MM.1S (cell line): ENCODE results near the gene ADGRV1.
A peak's percentile ranks its signal among the peaks of the same experiment; 100 is the strongest.

Source experiments
- DNase-seq: peaks from one replicate; pipeline ENCODE4 v3.0.0-alpha.2; 2015
- H2AFZ ChIP-seq: fragments of 300-600 bp; sonication (generic); 2 replicates; pipeline ENCODE4 v1.6.0; 2016; ENCODE audit warnings: antibody characterized with exemption, low read length
- H3F3A ChIP-seq: fragments of 300-600 bp; sonication (generic); 2 replicates; pipeline ENCODE4 v1.6.1; 2016; ENCODE audit warnings: mild to moderate bottlenecking, antibody characterized with exemption, low read length, moderate library complexity, mixed read lengths; ENCODE audit not compliant: insufficient read depth
- H3K27ac ChIP-seq: fragments of 300-600 bp; sonication (generic); 2 replicates; pipeline ENCODE4 v1.5.1; 2016; ENCODE audit warnings: mild to moderate bottlenecking, low read length
- H3K27me3 ChIP-seq: fragments of 300-600 bp; sonication (generic); replicated peaks from 2 replicates; pipeline ENCODE4 v1.6.0; 2016; ENCODE audit warnings: low read length; ENCODE audit not compliant: insufficient read depth
- H3K36me3 ChIP-seq: fragments of 300-600 bp; sonication (generic); replicated peaks from 2 replicates; pipeline ENCODE4 v1.6.1; 2016; ENCODE audit warnings: mild to moderate bottlenecking, low read length, mixed read lengths; ENCODE audit not compliant: insufficient read depth
- H3K4me1 ChIP-seq: fragments of 300-600 bp; sonication (generic); 2 replicates; pipeline ENCODE4 v1.6.1; 2016; ENCODE audit warnings: low read length, mixed read lengths
- H3K4me2 ChIP-seq: fragments of 300-600 bp; sonication (generic); 2 replicates; pipeline ENCODE4 v1.6.0; 2016; ENCODE audit warnings: low read depth, low read length
- H3K4me3 ChIP-seq: fragments of 300-600 bp; sonication (generic); 2 replicates; pipeline ENCODE4 v1.5.1; 2016; ENCODE audit warnings: low read length, mixed read lengths
- H3K79me2 ChIP-seq: fragments of 300-600 bp; sonication (generic); 2 replicates; pipeline ENCODE4 v1.6.1; 2016; ENCODE audit warnings: mixed run types, low read length, mixed read lengths
- H3K9ac ChIP-seq: fragments of 300-600 bp; sonication (generic); 2 replicates; pipeline ENCODE4 v1.6.1; 2016; ENCODE audit warnings: low read length, mixed read lengths
- H3K9me2 ChIP-seq: fragments of 300-600 bp; sonication (generic); replicated peaks from 2 replicates; pipeline ENCODE4 v1.6.1; 2016; ENCODE audit warnings: mild to moderate bottlenecking, low read length, mixed read lengths; ENCODE audit not compliant: insufficient read depth
- H3K9me3 ChIP-seq: fragments of 300-600 bp; sonication (generic); replicated peaks from 2 replicates; pipeline ENCODE4 v1.6.1; 2016; ENCODE audit warnings: mild to moderate bottlenecking, low read length, mixed read lengths; ENCODE audit not compliant: insufficient read depth
- H4K20me1 ChIP-seq: fragments of 300-600 bp; sonication (generic); 2 replicates; pipeline ENCODE4 v1.6.1; 2016; ENCODE audit warnings: mild to moderate bottlenecking, low read length, moderate library complexity, mixed read lengths; ENCODE audit not compliant: insufficient read depth
- CTCF ChIP-seq: fragments of 300-600 bp; sonication (generic); IDR thresholded peaks from 2 replicates; pipeline ENCODE4 v1.5.1; 2016; ENCODE audit warnings: antibody characterized with exemption, low read length, mixed read lengths
- EZH2 ChIP-seq: fragments of 300-600 bp; sonication (generic); optimal IDR thresholded peaks from 2 replicates; pipeline ENCODE3; 2017; ENCODE audit warnings: low read depth, mild to moderate bottlenecking, antibody characterized with exemption, low read length, mixed read lengths
- EZH2phosphoT487 ChIP-seq: fragments of 300-600 bp; sonication (generic); IDR thresholded peaks from 2 replicates; pipeline ENCODE4 v1.6.1; 2018; ENCODE audit warnings: antibody characterized with exemption, low read length

The ADGRV1 gene

GRCh38 chr5:90655423-90655822 is 96.8 kb downstream of the ADGRV1 start:
- Histone ChIP-seq H2AFZ (no peak overlapping the region), H3F3A (no peaks in the 10 kb centered on the region), H3K79me2 (no peaks in the 10 kb centered on the region)

GRCh38 chr5:90657030-90657429 is 98.4 kb downstream of the ADGRV1 start:
- H3K9ac ChIP-seq = no peak overlapping the region
- no peaks in the 10 kb centered on the region for H3K79me2 ChIP-seq
- no peak overlapping the region for H3K4me2 ChIP-seq
- no peaks in the 10 kb centered on the region for H3F3A ChIP-seq
- H3K27me3 ChIP-seq = no peaks in the 10 kb centered on the region
- H3K36me3 ChIP-seq = no peaks in the 10 kb centered on the region
- H3K9me3 ChIP-seq = no peaks in the 10 kb centered on the region
- H3K9me2 ChIP-seq = no peaks in the 10 kb centered on the region
- no peak overlapping the region for H3K27ac ChIP-seq
- no peaks in the 10 kb centered on the region for H4K20me1 ChIP-seq
- H3K4me3 ChIP-seq = no peak overlapping the region
- H3K4me1 ChIP-seq = peaks cover 21% of the 10 kb centered on the region
- H2AFZ ChIP-seq = no peak overlapping the region
- no peak for DNase-seq
- TF ChIP-seq EZH2 = no peak
- TF ChIP-seq CTCF = no peak
- TF ChIP-seq EZH2phosphoT487 = no peak

More at GRCh38 chr5:90655423-90655822, 96.8 kb downstream of the ADGRV1 start:
- Histone ChIP-seq H4K20me1 (no peaks in the 10 kb centered on the region), H3K9me2 (no peaks in the 10 kb centered on the region), H3K27ac (no peak overlapping the region), H3K9ac (no peak overlapping the region), H3K9me3 (no peaks in the 10 kb centered on the region), H3K4me3 (no peak overlapping the region), H3K4me1 (peaks cover 21% of the 10 kb centered on the region), H3K36me3 (no peaks in the 10 kb centered on the region), H3K4me2 (peak overlapping the region; percentile 22; the same call in 1 of the 2 replicates), H3K27me3 (no peaks in the 10 kb centered on the region)
- DNase-seq = no peak
- TF ChIP-seq EZH2phosphoT487 (no peak), CTCF (no peak), EZH2 (no peak)

- no peak for TF ChIP-seq EZH2
- no peak for TF ChIP-seq EZH2phosphoT487
- TF ChIP-seq CTCF = no peak
- no peaks in the 10 kb centered on the region for H3F3A ChIP-seq
- H3K27ac ChIP-seq = no peak overlapping the region
- no peaks in the 10 kb centered on the region for H3K79me2 ChIP-seq
- H3K27me3 ChIP-seq = no peaks in the 10 kb centered on the region
- no peak for DNase-seq
- no peaks in the 10 kb centered on the region for H4K20me1 ChIP-seq
- no peak overlapping the region for H2AFZ ChIP-seq
- no peaks in the 10 kb centered on the region for H3K36me3 ChIP-seq
- H3K4me1 ChIP-seq = peaks cover 21% of the 10 kb centered on the region
- H3K9me3 ChIP-seq = no peaks in the 10 kb centered on the region
- no peak overlapping the region for H3K4me3 ChIP-seq
- H3K9ac ChIP-seq = no peak overlapping the region
- H3K9me2 ChIP-seq = no peaks in the 10 kb centered on the region
- H3K4me2 ChIP-seq = no peak overlapping the region
These were observed 99.2 kb downstream of the ADGRV1 start for GRCh38 chr5:90657788-90658187.
